ENCODE results near the gene NPIPB9.
"Not testable (repeated sequence)": the region's sequence is repeated elsewhere in the genome, so short reads cannot be mapped to it uniquely, and the experiment has no call there.

The NPIPB9 gene

GRCh38 chr16:28751487-28751886 is at the start of gene NPIPB9:
NPIPB9 (plus strand) TSS chr16:28751787.
- not testable (repeated sequence) for DNase-seq

GRCh38 chr16:28704246-28704645 is 47.3 kb upstream of the NPIPB9 start:
- not testable (repeated sequence) for DNase-seq

- DNase-seq = not testable (repeated sequence)
Observed at GRCh38 chr16:28711220-28712083, 40.1 kb upstream of the NPIPB9 start, which contains the start of gene EIF3C. EIF3C (plus strand) TSS chr16:28711464; CDS start chr16:28711687, 223 bp downstream.

GRCh38 chr16:28722852-28723650 is 28.5 kb upstream of the NPIPB9 start:
- not testable (repeated sequence) for DNase-seq

GRCh38 chr16:28731253-28731652 is 20.3 kb upstream of the NPIPB9 start:
- DNase-seq = not testable (repeated sequence)

GRCh38 chr16:28732455-28733124 is 19.0 kb upstream of the NPIPB9 start:
- not testable (repeated sequence) for DNase-seq

- not testable (repeated sequence) for DNase-seq
Observed at GRCh38 chr16:28739787-28740186, 11.8 kb upstream of the NPIPB9 start.

- not testable (repeated sequence) for DNase-seq
Observed at GRCh38 chr16:28740631-28741030, 11.0 kb upstream of the NPIPB9 start.

GRCh38 chr16:28741295-28741694 is 10.3 kb upstream of the NPIPB9 start:
- not testable (repeated sequence) for DNase-seq

- DNase-seq = not testable (repeated sequence)
Observed at GRCh38 chr16:28746618-28747350, 4.8 kb upstream of the NPIPB9 start.

- not testable (repeated sequence) for DNase-seq
Observed at GRCh38 chr16:28749997-28750465, 1.6 kb upstream of the NPIPB9 start.

GRCh38 chr16:28750469-28751067 is 1.0 kb upstream of the NPIPB9 start:
- not testable (repeated sequence) for DNase-seq

GRCh38 chr16:28781697-28782096 is 30.1 kb downstream of the NPIPB9 start:
- DNase-seq = not testable (repeated sequence)

GRCh38 chr16:28782357-28782756 is 30.8 kb downstream of the NPIPB9 start:
- DNase-seq = not testable (repeated sequence)

GRCh38 chr16:28802235-28803019 is 50.8 kb downstream of the NPIPB9 start:
- not testable (repeated sequence) for DNase-seq

GRCh38 chr16:28807445-28808120 is 56.0 kb downstream of the NPIPB9 start:
- not testable (repeated sequence) for DNase-seq

- DNase-seq = no peak
Observed at GRCh38 chr16:28820016-28820415, 68.4 kb downstream of the NPIPB9 start.

GRCh38 chr16:28820546-28820945 is 69.0 kb downstream of the NPIPB9 start:
- DNase-seq = not testable (repeated sequence)

- no peak for DNase-seq
Observed at GRCh38 chr16:28821874-28822519, 70.4 kb downstream of the NPIPB9 start.

Data from KG1 (cell line).